GM12891 (cell line): ENCODE results near the gene PRXL2A.

Experiments used
- POLR2A ChIP-seq: IDR thresholded peaks from 2 replicates; pipeline ENCODE4 v1.6.1; 2011; ENCODE audit warnings: low read depth, low read length, control low read depth
- POLR2AphosphoS5 ChIP-seq: IDR thresholded peaks from 2 replicates; pipeline ENCODE4 v1.6.1; 2011; ENCODE audit warnings: low read depth, low read length, control low read depth
- TAF1 ChIP-seq: IDR thresholded peaks from 2 replicates; pipeline ENCODE4 v1.6.1; 2011; ENCODE audit warnings: low read depth, low read length, control low read depth

DNA sequence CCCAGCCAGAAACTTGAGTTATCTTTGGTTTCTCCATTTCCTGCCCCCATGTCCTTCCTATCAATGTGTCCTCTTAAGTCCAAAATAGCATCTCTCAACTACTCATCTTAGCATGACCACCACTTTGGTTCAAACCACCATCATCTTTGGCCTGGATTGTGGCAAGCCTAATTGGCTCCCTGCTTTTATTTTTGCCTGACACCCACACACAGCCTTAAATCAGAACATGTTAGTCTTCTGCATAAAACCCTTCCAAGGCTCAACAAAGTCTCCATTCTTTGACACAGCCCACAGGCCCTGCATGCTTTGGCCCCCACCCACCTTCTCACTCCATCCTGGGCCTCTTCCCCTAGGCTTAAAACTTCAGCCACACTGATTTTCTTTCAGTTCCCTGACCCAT is 43.7 kb downstream of the PRXL2A start:
- no peak for TF ChIP-seq POLR2A
- TF ChIP-seq TAF1 = no peak
- TF ChIP-seq POLR2AphosphoS5 = no peak
